Stimulated activated CD4-positive, alpha-beta T cell treated with anti-CD3 and anti-CD28 coated beads, Interleukin-12 subunit alpha, Interleukin-12 subunit beta, amount 100 ng/mL, for 4 hours (primary cell): ENCODE measurements around the gene EBI3.
"Not testable (repeated sequence)": the region's sequence is repeated elsewhere in the genome, so short reads cannot be mapped to it uniquely, and the experiment has no call there.

ENCODE experiments used
- DNase-seq: peaks from one replicate; pipeline ENCODE4 v3.0.0-alpha.2; 2020

Gene EBI3

GRCh38 chr19:4229179-4229931, at the start of gene EBI3:
Gene EBI3 (plus strand): TSS chr19:4229523. CDS start chr19:4229551, 28 bp downstream.
- DNase-seq, result peak; percentile 54

- no peak for DNase-seq
Observed at GRCh38 chr19:4181053-4181508, 48.2 kb upstream of the EBI3 start.

- DNase-seq, result peak; percentile 95
Observed at GRCh38 chr19:4182084-4182810, 47.1 kb upstream of the EBI3 start, which contains the start of the genes ANKRD24 and SIRT6. Gene ANKRD24 (plus strand): TSS chr19:4182689. CDS start chr19:4186426, 3,737 bp downstream. Gene SIRT6 (minus strand): TSS chr19:4182563. CDS start chr19:4182539, 24 bp downstream.

GRCh38 chr19:4183967-4184717, 45.2 kb upstream of the EBI3 start:
- DNase-seq, result no peak

- DNase-seq, result no peak
Observed at GRCh38 chr19:4184718-4185352, 44.5 kb upstream of the EBI3 start.

- DNase-seq, result no peak
Observed at GRCh38 chr19:4185413-4186086, 43.8 kb upstream of the EBI3 start.

- peak; percentile 77 for DNase-seq
Observed at GRCh38 chr19:4186087-4186993, 43.0 kb upstream of the EBI3 start.

- DNase-seq, result no peak
Observed at GRCh38 chr19:4187313-4188122, 41.8 kb upstream of the EBI3 start.

- DNase-seq, result no peak
Observed at GRCh38 chr19:4189641-4190040, 39.7 kb upstream of the EBI3 start.

GRCh38 chr19:4192537-4192936, 36.8 kb upstream of the EBI3 start:
- not testable (repeated sequence) for DNase-seq

- no peak for DNase-seq
Observed at GRCh38 chr19:4194353-4194752, 35.0 kb upstream of the EBI3 start.

- no peak for DNase-seq
Observed at GRCh38 chr19:4196009-4196408, 33.3 kb upstream of the EBI3 start.

- DNase-seq, result no peak
Observed at GRCh38 chr19:4196587-4197148, 32.7 kb upstream of the EBI3 start.

- no peak for DNase-seq
Observed at GRCh38 chr19:4197228-4197624, 32.1 kb upstream of the EBI3 start.

- no peak for DNase-seq
Observed at GRCh38 chr19:4197625-4198466, 31.5 kb upstream of the EBI3 start.

GRCh38 chr19:4198467-4199126, 30.7 kb upstream of the EBI3 start:
- DNase-seq, result no peak

GRCh38 chr19:4199699-4200293, 29.5 kb upstream of the EBI3 start:
- no peak for DNase-seq
